HCT116 (cell line): ENCODE results near the gene ITPR2.

ENCODE experiments used
- EZH2 ChIP-seq: fragments of 200-600 bp; sonication (generic); IDR thresholded peaks from 2 replicates; pipeline ENCODE4 v1.6.1; 2017; ENCODE audit warnings: antibody characterized with exemption, mixed run types
- POLR2A ChIP-seq: IDR thresholded peaks from 2 replicates; pipeline ENCODE4 v1.7.0; 2011; ENCODE audit warnings: borderline replicate concordance; ENCODE audit not compliant: insufficient read depth, insufficient read length; ENCODE audit errors: extremely low read depth
- RAD21 ChIP-seq: IDR thresholded peaks from 2 replicates; pipeline ENCODE4 v1.6.1; 2012; ENCODE audit warnings: low read depth, mild to moderate bottlenecking
- SP1 ChIP-seq: IDR thresholded peaks from 2 replicates; pipeline ENCODE4 v1.6.1; 2012; ENCODE audit warnings: low read depth
- SRF ChIP-seq: IDR thresholded peaks from 2 replicates; pipeline ENCODE4 v1.6.1; 2012; ENCODE audit warnings: low read depth
- YY1 ChIP-seq: IDR thresholded peaks from 2 replicates; pipeline ENCODE4 v1.6.1; 2011; ENCODE audit warnings: low read length, low read depth, moderate library complexity, mild to moderate bottlenecking; ENCODE audit not compliant: insufficient replicate concordance; ENCODE audit errors: extremely low read depth
- TF ChIP-seq, protein P1 (sequence below), 3 experiments: fragments of 200-600 bp in 1 of 3; sonication (generic) in 1 of 3; IDR thresholded peaks in 2 of 3; conservative IDR thresholded peaks in 1 of 3; 2 replicates each; pipeline ENCODE4 v1.5.1; 2012 to 2017; ENCODE audit warnings: low read depth in 2 of 3, low read length in 2 of 3, antibody characterized with exemption in 1 of 3, borderline replicate concordance in 1 of 3, control low read depth in 1 of 3, mild to moderate bottlenecking in 1 of 3, mixed read lengths in 1 of 3, mixed run types in 1 of 3, moderate library complexity in 1 of 3; ENCODE audit not compliant: insufficient read depth in 1 of 3

DNA sequence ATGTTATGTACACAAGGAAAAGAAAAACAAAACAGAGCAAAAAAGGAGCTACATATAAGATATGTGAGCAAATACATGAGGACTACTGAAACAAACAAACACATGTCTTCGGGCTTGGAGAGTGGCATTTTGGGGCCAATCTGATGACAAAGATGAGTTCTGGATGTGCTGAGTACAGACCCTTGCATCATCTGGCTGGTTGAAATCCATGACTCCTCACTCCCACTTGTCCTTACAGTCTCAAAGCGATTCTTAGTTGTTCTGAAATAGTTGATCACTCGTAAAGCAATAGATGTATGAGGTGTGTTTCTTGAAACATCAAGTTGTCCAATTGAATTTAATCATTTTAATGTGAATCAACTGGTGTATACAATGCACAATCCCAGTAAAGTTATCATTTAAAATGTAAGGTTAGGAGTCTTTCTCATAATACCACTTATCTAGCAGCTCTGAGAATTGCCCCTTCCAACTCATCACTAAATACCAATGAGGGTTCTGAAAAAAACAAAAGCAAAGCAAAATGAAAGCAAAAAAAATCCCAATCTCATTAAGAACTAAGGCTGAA lies 136.9 kb downstream of the ITPR2 start:
- TF ChIP-seq SP1: no peak
- TF ChIP-seq EZH2: no peak
- TF ChIP-seq RAD21: no peak
- TF ChIP-seq, protein P1, sequence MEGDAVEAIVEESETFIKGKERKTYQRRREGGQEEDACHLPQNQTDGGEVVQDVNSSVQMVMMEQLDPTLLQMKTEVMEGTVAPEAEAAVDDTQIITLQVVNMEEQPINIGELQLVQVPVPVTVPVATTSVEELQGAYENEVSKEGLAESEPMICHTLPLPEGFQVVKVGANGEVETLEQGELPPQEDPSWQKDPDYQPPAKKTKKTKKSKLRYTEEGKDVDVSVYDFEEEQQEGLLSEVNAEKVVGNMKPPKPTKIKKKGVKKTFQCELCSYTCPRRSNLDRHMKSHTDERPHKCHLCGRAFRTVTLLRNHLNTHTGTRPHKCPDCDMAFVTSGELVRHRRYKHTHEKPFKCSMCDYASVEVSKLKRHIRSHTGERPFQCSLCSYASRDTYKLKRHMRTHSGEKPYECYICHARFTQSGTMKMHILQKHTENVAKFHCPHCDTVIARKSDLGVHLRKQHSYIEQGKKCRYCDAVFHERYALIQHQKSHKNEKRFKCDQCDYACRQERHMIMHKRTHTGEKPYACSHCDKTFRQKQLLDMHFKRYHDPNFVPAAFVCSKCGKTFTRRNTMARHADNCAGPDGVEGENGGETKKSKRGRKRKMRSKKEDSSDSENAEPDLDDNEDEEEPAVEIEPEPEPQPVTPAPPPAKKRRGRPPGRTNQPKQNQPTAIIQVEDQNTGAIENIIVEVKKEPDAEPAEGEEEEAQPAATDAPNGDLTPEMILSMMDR (IDR thresholded peaks at IDR 0.05 in 2 of 3, conservative IDR thresholded peaks at IDR 0.05 in 1 of 3; ENCODE audit: borderline replicate concordance in 1 of 3, insufficient read depth in 1 of 3, low read depth in 2 of 3, low read length in 2 of 3): no peak
- no peak for TF ChIP-seq SRF
- no peak for TF ChIP-seq POLR2A
- TF ChIP-seq YY1: no peak
